Nephron (organoid): ENCODE measurements around the gene ADCY5.

Experiments
- H3K27ac Mint-ChIP-seq, 3 experiments: 2 replicates each; pipeline ENCODE4 v1.8.0; 2020; ENCODE audit warnings: mixed read lengths in 3 of 3, mild to moderate bottlenecking in 2 of 3, moderate library complexity in 1 of 3
- H3K27me3 Mint-ChIP-seq: 2 replicates; pipeline ENCODE4 v1.8.0; 2021; ENCODE audit warnings: low read depth, mild to moderate bottlenecking, moderate library complexity, mixed read lengths
- H3K36me3 Mint-ChIP-seq: 2 replicates; pipeline ENCODE4 v1.8.0; 2020; ENCODE audit warnings: low read depth, mixed read lengths
- H3K4me1 Mint-ChIP-seq: 2 replicates; pipeline ENCODE4 v1.8.0; 2020; ENCODE audit warnings: mixed read lengths
- H3K4me3 Mint-ChIP-seq, 3 experiments: 2 replicates each; pipeline ENCODE4 v1.8.0; 2020; ENCODE audit warnings: mild to moderate bottlenecking in 3 of 3, mixed read lengths in 3 of 3, moderate library complexity in 2 of 3
- H3K9me3 Mint-ChIP-seq: 2 replicates; pipeline ENCODE4 v1.8.0; 2020; ENCODE audit warnings: mixed read lengths
- CTCF ChIP-seq, 3 experiments: fragments of 200-600 bp; sonication (generic); IDR thresholded peaks; one replicate each; pipeline ENCODE4 v1.5.0; 2021; ENCODE audit warnings: antibody characterized with exemption in 3 of 3; ENCODE audit not compliant: unreplicated experiment in 3 of 3

The ADCY5 gene

GRCh38 chr3:123319760-123320159, 129.1 kb downstream of the ADCY5 start:
- peaks cover 12% of the 10 kb centered on the region for H3K4me1 Mint-ChIP-seq
- no peak overlapping the region for H3K4me3 Mint-ChIP-seq
- peaks cover 28% of the 10 kb centered on the region for H3K36me3 Mint-ChIP-seq
- no peak overlapping the region for H3K27ac Mint-ChIP-seq
- no peak for TF ChIP-seq CTCF (IDR thresholded peaks at IDR 0.05; ENCODE audit: unreplicated experiment in 3 of 3)
- no peaks in the 10 kb centered on the region for H3K9me3 Mint-ChIP-seq
- H3K27me3 Mint-ChIP-seq: peaks cover 22% of the 10 kb centered on the region

- Mint-ChIP-seq H3K9me3 (no peaks in the 10 kb centered on the region), H3K4me3 (no peak overlapping the region), H3K27me3 (peaks cover 25% of the 10 kb centered on the region), H3K36me3 (peaks cover 30% of the 10 kb centered on the region), H3K4me1 (peaks cover 12% of the 10 kb centered on the region), H3K27ac (no peak overlapping the region)
- TF ChIP-seq CTCF (IDR thresholded peaks at IDR 0.05; ENCODE audit: unreplicated experiment in 3 of 3): no peak
Measured at GRCh38 chr3:123318374-123318773, 130.5 kb downstream of the ADCY5 start.

- TF ChIP-seq CTCF (IDR thresholded peaks at IDR 0.05; ENCODE audit: unreplicated experiment in 3 of 3): no peak
- Mint-ChIP-seq H3K27me3 (peaks cover 19% of the 10 kb centered on the region), H3K4me1 (peaks cover 6% of the 10 kb centered on the region), H3K9me3 (no peaks in the 10 kb centered on the region), H3K36me3 (peaks cover 33% of the 10 kb centered on the region), H3K27ac (no peak overlapping the region), H3K4me3 (no peak overlapping the region)
Measured at GRCh38 chr3:123317716-123318115, 131.2 kb downstream of the ADCY5 start.

- Mint-ChIP-seq H3K36me3 (peaks cover 33% of the 10 kb centered on the region), H3K4me1 (peaks cover 4% of the 10 kb centered on the region), H3K4me3 (no peak overlapping the region), H3K27ac (peak overlapping the region in 1 of 3 experiments; percentile 69), H3K9me3 (no peaks in the 10 kb centered on the region), H3K27me3 (peaks cover 8% of the 10 kb centered on the region)
- no peak for TF ChIP-seq CTCF (IDR thresholded peaks at IDR 0.05; ENCODE audit: unreplicated experiment in 3 of 3)
Measured at GRCh38 chr3:123315271-123315595, 133.7 kb downstream of the ADCY5 start.

GRCh38 chr3:123314359-123315270, 134.3 kb downstream of the ADCY5 start:
- peak overlapping the region in 1 of 3 experiments; percentile 69 for H3K27ac Mint-ChIP-seq
- H3K36me3 Mint-ChIP-seq: peaks cover 30% of the 10 kb centered on the region
- no peaks in the 10 kb centered on the region for H3K9me3 Mint-ChIP-seq
- TF ChIP-seq CTCF (IDR thresholded peaks at IDR 0.05; ENCODE audit: unreplicated experiment in 3 of 3): no peak
- no peak overlapping the region for H3K4me3 Mint-ChIP-seq
- no peaks in the 10 kb centered on the region for H3K4me1 Mint-ChIP-seq
- peaks cover 13% of the 10 kb centered on the region for H3K27me3 Mint-ChIP-seq

GRCh38 chr3:123313889-123314288, 135.0 kb downstream of the ADCY5 start:
- H3K4me3 Mint-ChIP-seq: no peak overlapping the region
- peaks cover 26% of the 10 kb centered on the region for H3K36me3 Mint-ChIP-seq
- no peaks in the 10 kb centered on the region for H3K9me3 Mint-ChIP-seq
- no peaks in the 10 kb centered on the region for H3K4me1 Mint-ChIP-seq
- no peak for TF ChIP-seq CTCF (IDR thresholded peaks at IDR 0.05; ENCODE audit: unreplicated experiment in 3 of 3)
- no peak overlapping the region for H3K27ac Mint-ChIP-seq
- H3K27me3 Mint-ChIP-seq: peaks cover 15% of the 10 kb centered on the region
